ENCODE measurements around the gene ALCAM.

The ALCAM gene

GRCh38 chr3:105490045-105490444 lies 123.3 kb downstream of the ALCAM start:
- DNase-seq (ENCODE audit: low read depth in 2 of 2), result no peak

GRCh38 chr3:105493305-105493892 lies 126.7 kb downstream of the ALCAM start:
- no peak for DNase-seq (ENCODE audit: low read depth in 2 of 2)

GRCh38 chr3:105495021-105495420 lies 128.3 kb downstream of the ALCAM start:
- no peak for DNase-seq (ENCODE audit: low read depth in 2 of 2)

- DNase-seq (ENCODE audit: low read depth in 2 of 2), result no peak
Observed at GRCh38 chr3:105496343-105496742, 129.6 kb downstream of the ALCAM start.

- DNase-seq (ENCODE audit: low read depth in 2 of 2), result no peak
Observed at GRCh38 chr3:105497386-105497785, 130.7 kb downstream of the ALCAM start.

- DNase-seq (ENCODE audit: low read depth in 2 of 2), result no peak
Observed at GRCh38 chr3:105499961-105500360, 133.3 kb downstream of the ALCAM start.

GRCh38 chr3:105502333-105502732 lies 135.6 kb downstream of the ALCAM start:
- no peak for DNase-seq (ENCODE audit: low read depth in 2 of 2)

GRCh38 chr3:105503191-105503593 lies 136.5 kb downstream of the ALCAM start:
- DNase-seq (ENCODE audit: low read depth in 2 of 2), result no peak

- no peak for DNase-seq (ENCODE audit: low read depth in 2 of 2)
Observed at GRCh38 chr3:105504440-105504951, 137.8 kb downstream of the ALCAM start.

- DNase-seq (ENCODE audit: low read depth in 2 of 2), result no peak
Observed at GRCh38 chr3:105505170-105505569, 138.5 kb downstream of the ALCAM start.

- DNase-seq (ENCODE audit: low read depth in 2 of 2), result no peak
Observed at GRCh38 chr3:105511031-105511430, 144.3 kb downstream of the ALCAM start.

GRCh38 chr3:105512061-105512460 lies 145.4 kb downstream of the ALCAM start:
- DNase-seq (ENCODE audit: low read depth in 2 of 2), result no peak

GRCh38 chr3:105513042-105513441 lies 146.3 kb downstream of the ALCAM start:
- DNase-seq (ENCODE audit: low read depth in 2 of 2), result no peak

GRCh38 chr3:105513886-105514285 lies 147.2 kb downstream of the ALCAM start:
- DNase-seq (ENCODE audit: low read depth in 2 of 2), result no peak

GRCh38 chr3:105515372-105515771 lies 148.7 kb downstream of the ALCAM start:
- no peak for DNase-seq (ENCODE audit: low read depth in 2 of 2)

GRCh38 chr3:105516972-105517371 lies 150.3 kb downstream of the ALCAM start:
- DNase-seq (ENCODE audit: low read depth in 2 of 2), result no peak

GRCh38 chr3:105518203-105518602 lies 151.5 kb downstream of the ALCAM start:
- no peak for DNase-seq (ENCODE audit: low read depth in 2 of 2)

GRCh38 chr3:105518806-105519418 lies 152.2 kb downstream of the ALCAM start:
- no peak for DNase-seq (ENCODE audit: low read depth in 2 of 2)

- DNase-seq (ENCODE audit: low read depth in 2 of 2), result no peak
Observed at GRCh38 chr3:105521770-105522169, 155.1 kb downstream of the ALCAM start.

GRCh38 chr3:105523501-105523900 lies 156.8 kb downstream of the ALCAM start:
- DNase-seq (ENCODE audit: low read depth in 2 of 2), result no peak

- DNase-seq (ENCODE audit: low read depth in 2 of 2), result no peak
Observed at GRCh38 chr3:105525531-105525930, 158.8 kb downstream of the ALCAM start.

- DNase-seq (ENCODE audit: low read depth in 2 of 2), result no peak
Observed at GRCh38 chr3:105526360-105527111, 159.8 kb downstream of the ALCAM start.

- no peak for DNase-seq (ENCODE audit: low read depth in 2 of 2)
Observed at GRCh38 chr3:105527535-105527934, 160.8 kb downstream of the ALCAM start.
